GM19372 (cell line): ENCODE results near the gene GTF2H2C.
"Not testable (repeated sequence)": the region's sequence is repeated elsewhere in the genome, so short reads cannot be mapped to it uniquely, and the experiment has no call there.

Source experiments
- ATAC-seq: cut with Tn5 transposase; IDR thresholded peaks from one replicate; pipeline ENCODE4 v1.9.1; 2021; ENCODE audit warnings: mild to moderate bottlenecking, low read depth, moderate library complexity; ENCODE audit not compliant: unreplicated experiment

GTF2H2C gene

GRCh38 chr5:69560587-69561431, 818 bp downstream of the GTF2H2C start:
- not testable (repeated sequence) for ATAC-seq

DNA sequence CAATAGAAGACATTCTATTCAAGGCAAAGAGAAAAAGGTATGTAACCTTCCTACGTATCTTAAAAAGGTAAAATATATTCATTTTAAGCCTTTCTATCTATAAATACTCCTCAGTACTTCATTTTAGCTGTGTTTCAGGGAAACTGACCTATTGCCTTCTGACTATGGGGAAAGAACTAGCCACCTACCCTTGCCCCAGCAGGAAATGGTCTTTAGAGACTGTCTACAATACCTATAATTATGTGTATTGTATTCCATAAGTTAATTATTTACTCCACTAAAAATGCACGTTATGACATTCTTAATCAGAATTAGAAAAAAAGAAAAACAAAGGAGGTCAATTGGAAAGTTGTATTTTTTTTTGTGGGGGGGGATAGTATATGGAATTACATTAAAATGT, 6.2 kb downstream of the GTF2H2C start:
- not testable (repeated sequence) for ATAC-seq

- not testable (repeated sequence) for ATAC-seq
These were observed 8.1 kb downstream of the GTF2H2C start for GRCh38 chr5:69568072-69568471.

DNA sequence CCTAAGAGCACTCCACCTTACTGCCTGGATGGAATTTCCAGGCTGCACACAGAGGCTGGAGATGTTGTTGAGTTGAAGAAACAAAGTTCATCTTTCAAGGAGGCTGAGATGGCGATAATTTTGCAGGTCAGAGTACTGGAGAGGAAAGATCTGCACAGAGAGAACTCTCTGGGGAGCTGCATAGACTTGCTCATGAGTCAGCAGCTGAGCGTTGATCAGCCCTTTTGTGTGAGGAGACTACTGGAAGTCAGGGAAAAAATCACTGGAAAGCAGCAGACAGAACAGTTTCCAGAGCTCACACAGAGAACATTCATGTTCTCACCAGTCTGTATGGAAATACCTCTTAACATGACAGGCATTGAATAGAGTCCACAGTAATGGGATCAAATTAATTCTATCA, 23.4 kb downstream of the GTF2H2C start:
- ATAC-seq: not testable (repeated sequence)

DNA sequence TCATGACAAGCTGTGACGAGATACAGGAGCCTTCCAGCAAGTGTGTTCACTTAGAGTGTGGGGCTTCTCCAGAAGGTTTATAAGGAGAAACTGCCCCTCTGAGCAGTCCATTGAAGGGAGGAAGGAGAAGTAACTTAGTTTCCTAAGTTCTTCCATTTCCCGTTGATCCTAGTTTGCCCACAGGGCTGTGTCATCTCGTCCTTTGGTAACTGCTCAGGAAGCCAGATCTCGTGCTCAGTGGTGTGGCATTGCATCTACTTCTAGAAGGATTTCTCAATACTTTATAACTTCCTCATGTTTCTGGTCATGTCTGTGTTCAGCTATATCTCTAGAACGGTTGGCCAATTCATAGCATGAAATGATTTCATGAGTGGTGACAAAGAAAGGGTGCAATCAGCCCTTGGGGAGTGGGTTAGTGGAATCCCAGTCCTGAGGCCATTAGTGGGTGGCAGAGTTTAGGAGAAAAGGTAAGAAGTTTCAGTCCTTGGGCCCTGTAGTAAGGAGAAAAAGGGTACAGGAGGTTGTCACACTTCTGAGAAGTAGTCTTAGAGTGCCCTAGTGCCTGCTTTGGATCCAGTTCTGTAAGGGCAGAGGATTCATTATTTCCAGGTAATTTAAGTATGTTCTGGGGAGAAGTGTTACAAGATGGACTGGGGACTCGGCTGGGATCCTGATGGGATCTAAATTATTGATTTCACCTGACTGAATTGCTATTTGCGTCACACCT, 36.3 kb downstream of the GTF2H2C start:
- not testable (repeated sequence) for ATAC-seq

DNA sequence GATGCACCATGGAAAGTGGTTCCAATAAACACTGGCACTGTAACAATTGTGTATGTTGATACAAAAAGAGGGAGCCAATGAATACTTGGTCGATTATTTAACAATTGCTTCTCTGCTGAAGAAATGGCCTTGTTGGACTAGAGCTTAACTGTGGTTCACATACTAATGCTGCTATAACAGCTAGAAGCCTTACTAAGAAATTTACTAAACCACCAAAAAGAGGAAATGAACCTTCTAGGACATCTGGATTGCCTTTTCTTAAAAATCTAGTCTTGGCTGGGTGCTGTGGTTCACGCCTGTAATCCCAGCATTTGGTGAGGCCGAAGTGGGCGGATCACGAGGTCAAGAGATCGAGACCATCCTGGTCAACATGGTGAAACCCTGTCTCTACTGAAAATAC, 42.0 kb downstream of the GTF2H2C start:
- ATAC-seq: peak; percentile 82

DNA sequence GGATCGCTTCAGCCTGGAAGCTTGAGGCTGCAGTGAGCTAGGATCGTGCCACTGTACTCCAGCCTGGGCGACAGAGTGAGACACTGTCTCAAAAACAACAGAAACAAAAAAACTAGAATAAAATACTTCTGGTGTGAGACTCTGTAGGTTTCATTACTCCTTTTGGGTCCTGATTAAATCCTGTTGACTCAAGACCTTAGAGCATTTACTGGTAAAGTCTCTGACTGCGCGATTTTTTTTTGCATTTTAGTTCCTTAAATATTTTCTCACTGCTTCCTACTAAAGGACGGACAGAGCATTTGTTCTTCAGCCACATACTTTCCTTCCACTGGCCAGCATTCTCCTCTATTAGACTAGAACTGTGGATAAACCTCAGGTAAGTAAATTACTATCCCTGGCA, 46.8 kb downstream of the GTF2H2C start:
- ATAC-seq: not testable (repeated sequence)

- not testable (repeated sequence) for ATAC-seq
These were observed 47.8 kb downstream of the GTF2H2C start for GRCh38 chr5:69607750-69608149.

GRCh38 chr5:69608861-69609496, 49.0 kb downstream of the GTF2H2C start:
- not testable (repeated sequence) for ATAC-seq

DNA sequence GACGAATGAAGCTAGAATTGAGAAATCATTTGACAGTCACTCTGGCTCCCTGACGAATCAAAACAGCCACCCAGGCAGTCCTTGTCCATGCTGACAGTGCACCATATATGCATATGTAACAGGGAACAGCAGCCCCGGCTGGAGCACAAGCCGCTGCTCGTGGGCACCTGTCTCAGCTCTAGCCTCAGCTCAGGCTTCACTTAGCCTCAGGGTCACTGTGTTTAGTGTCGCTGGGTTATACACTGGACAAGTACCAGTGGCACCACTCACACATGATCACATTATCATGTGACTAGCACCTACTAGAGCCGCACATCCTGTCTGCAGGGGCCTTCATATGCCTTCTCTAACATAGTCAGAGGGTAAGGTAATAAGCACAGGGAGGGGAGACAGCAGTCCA, 54.9 kb downstream of the GTF2H2C start:
- not testable (repeated sequence) for ATAC-seq

GRCh38 chr5:69631879-69632278, 71.9 kb downstream of the GTF2H2C start:
- ATAC-seq: not testable (repeated sequence)
